H9 (cell line): Measurements from ENCODE around the gene OSBPL8. TPM values are rescaled to one million over a fixed set of nuclear protein-coding genes. Genes with fewer than 3 reads are reported as not detected.

ENCODE experiments used
- DNase-seq: peaks from one replicate; pipeline ENCODE4 v3.0.0-alpha.2; 2017
- H2AFZ ChIP-seq: one replicate; pipeline ENCODE4 v1.6.1; 2013; ENCODE audit warnings: mild to moderate bottlenecking, low read length, control low read depth, moderate library complexity
- H2AK5ac ChIP-seq: 2 replicates; pipeline ENCODE4 v1.6.1; 2013; ENCODE audit warnings: low read length, control low read depth, mixed read lengths; ENCODE audit not compliant: insufficient read length
- H2BK120ac ChIP-seq: one replicate; pipeline ENCODE4 v1.6.1; 2013; ENCODE audit warnings: low read depth, mild to moderate bottlenecking, low read length, control low read depth, inconsistent platforms; ENCODE audit not compliant: poor library complexity, severe bottlenecking
- H2BK12ac ChIP-seq: 2 replicates; pipeline ENCODE4 v1.6.1; 2013; ENCODE audit warnings: low read length, control low read depth, mixed read lengths, low read depth; ENCODE audit not compliant: insufficient read length
- H2BK15ac ChIP-seq: 2 replicates; pipeline ENCODE4 v1.6.1; 2013; ENCODE audit warnings: low read depth, low read length, control low read depth
- H2BK20ac ChIP-seq: one replicate; pipeline ENCODE4 v1.6.1; 2013; ENCODE audit warnings: low read depth, mild to moderate bottlenecking, low read length, control low read depth, inconsistent platforms; ENCODE audit not compliant: poor library complexity, severe bottlenecking
- H2BK5ac ChIP-seq: 2 replicates; pipeline ENCODE4 v1.6.1; 2013; ENCODE audit warnings: low read length, control low read depth, mixed read lengths; ENCODE audit not compliant: insufficient read length
- H3K14ac ChIP-seq: 2 replicates; pipeline ENCODE4 v1.6.1; 2013; ENCODE audit warnings: low read length, control low read depth; ENCODE audit not compliant: insufficient read depth
- H3K18ac ChIP-seq: 2 replicates; pipeline ENCODE4 v1.6.1; 2013; ENCODE audit warnings: low read depth, mild to moderate bottlenecking, mixed read lengths, low read length, control low read depth; ENCODE audit not compliant: insufficient read length
- H3K23ac ChIP-seq: 2 replicates; pipeline ENCODE4 v1.6.1; 2013; ENCODE audit warnings: low read length, control low read depth, mixed read lengths, low read depth; ENCODE audit not compliant: insufficient read length
- H3K23me2 ChIP-seq: 2 replicates; pipeline ENCODE4 v1.6.1; 2013; ENCODE audit warnings: low read depth, mild to moderate bottlenecking, mixed read lengths, low read length, control low read depth; ENCODE audit not compliant: insufficient read length, poor library complexity, severe bottlenecking
- H3K27ac ChIP-seq: 2 replicates; pipeline ENCODE4 v1.5.1; 2013; ENCODE audit warnings: low read length, control low read depth, mixed read lengths, low read depth; ENCODE audit not compliant: insufficient read length
- H3K27me3 ChIP-seq: 2 replicates; pipeline ENCODE4 v1.6.1; 2013; ENCODE audit warnings: low read length, control low read depth, inconsistent platforms; ENCODE audit not compliant: insufficient read depth
- H3K4ac ChIP-seq: 2 replicates; pipeline ENCODE4 v1.6.1; 2013; ENCODE audit warnings: low read depth, mild to moderate bottlenecking, control low read depth, inconsistent platforms, low read length, moderate library complexity
- H3K4me1 ChIP-seq: 2 replicates; pipeline ENCODE4 v1.6.1; 2013; ENCODE audit warnings: low read length, control low read depth, inconsistent platforms; ENCODE audit not compliant: insufficient read depth
- H3K4me2 ChIP-seq: 2 replicates; pipeline ENCODE4 v1.6.1; 2013; ENCODE audit warnings: low read length, control low read depth, mixed read lengths; ENCODE audit not compliant: insufficient read length, insufficient read depth
- H3K56ac ChIP-seq: 2 replicates; pipeline ENCODE4 v1.6.1; 2013; ENCODE audit warnings: low read depth, mild to moderate bottlenecking, mixed read lengths, low read length, control low read depth; ENCODE audit not compliant: insufficient read length
- H3K79me1 ChIP-seq: 2 replicates; pipeline ENCODE4 v1.6.1; 2013; ENCODE audit warnings: low read depth, mild to moderate bottlenecking, moderate library complexity, low read length, control low read depth, inconsistent platforms; ENCODE audit not compliant: insufficient read depth, poor library complexity, severe bottlenecking
- H3K79me2 ChIP-seq: 2 replicates; pipeline ENCODE4 v1.6.1; 2013; ENCODE audit warnings: low read length, control low read depth, inconsistent platforms; ENCODE audit not compliant: insufficient read depth
- H3K9ac ChIP-seq: 2 replicates; pipeline ENCODE4 v1.6.1; 2013; ENCODE audit warnings: low read length, control low read depth, mixed read lengths; ENCODE audit not compliant: insufficient read length; ENCODE audit errors: extremely low read depth
- H3K9me3 ChIP-seq: one replicate; pipeline ENCODE4 v1.6.1; 2013; ENCODE audit warnings: low read depth, low read length, inconsistent platforms; ENCODE audit not compliant: control insufficient read depth
- H3T11ph ChIP-seq: one replicate; pipeline ENCODE4 v1.6.1; 2013; ENCODE audit warnings: mild to moderate bottlenecking, low read length, control low read depth, inconsistent platforms
- H4K20me1 ChIP-seq: one replicate; pipeline ENCODE4 v1.6.1; 2013; ENCODE audit not compliant: control insufficient read depth, insufficient read length, insufficient read depth
- H4K5ac ChIP-seq: 2 replicates; pipeline ENCODE4 v1.6.1; 2013; ENCODE audit warnings: low read depth, mild to moderate bottlenecking, mixed read lengths, low read length, control low read depth; ENCODE audit not compliant: insufficient read length
- H4K8ac ChIP-seq: replicated peaks from 2 replicates; pipeline ENCODE4 v1.6.1; 2013; ENCODE audit warnings: low read length, control low read depth, mixed read lengths, low read depth; ENCODE audit not compliant: insufficient read length
- H4K91ac ChIP-seq: 2 replicates; pipeline ENCODE4 v1.6.1; 2013; ENCODE audit warnings: low read depth, mild to moderate bottlenecking, moderate library complexity, mixed read lengths, low read length, control low read depth; ENCODE audit not compliant: insufficient read length
- H3K27ac Mint-ChIP-seq, 3 experiments: 2 replicates in 2 of 3; 3 replicates in 1 of 3; pipeline ENCODE4 v1.8.0; 2020 to 2021; ENCODE audit warnings: mixed read lengths in 3 of 3, mild to moderate bottlenecking in 1 of 3, moderate library complexity in 1 of 3
- H3K27me3 Mint-ChIP-seq: 2 replicates; pipeline ENCODE4 v1.8.0; 2021; ENCODE audit warnings: low read depth, mild to moderate bottlenecking, moderate library complexity, mixed read lengths
- H3K36me3 Mint-ChIP-seq, 3 experiments: 2 replicates in 2 of 3; 3 replicates in 1 of 3; pipeline ENCODE4 v1.8.0; 2020 to 2021; ENCODE audit warnings: low read depth in 3 of 3, mixed read lengths in 3 of 3; ENCODE audit not compliant: insufficient read depth in 1 of 3
- H3K4me1 Mint-ChIP-seq, 2 experiments: 2 replicates each; pipeline ENCODE4 v1.8.0; 2020; ENCODE audit warnings: mixed read lengths in 2 of 2
- H3K4me3 Mint-ChIP-seq, 2 experiments: 2 replicates in 1 of 2; 3 replicates in 1 of 2; pipeline ENCODE4 v1.8.0; 2020 to 2021; ENCODE audit warnings: mild to moderate bottlenecking in 2 of 2, mixed read lengths in 2 of 2, moderate library complexity in 1 of 2
- H3K9me3 Mint-ChIP-seq, 2 experiments: 2 replicates in 1 of 2; 3 replicates in 1 of 2; pipeline ENCODE4 v1.8.0; 2020; ENCODE audit warnings: mild to moderate bottlenecking in 2 of 2, mixed read lengths in 2 of 2, moderate library complexity in 1 of 2
- WGBS: extraction: QIAGEN DNeasy Blood & Tissue Kit; methylation state at CpG from one replicate; pipeline ENCODE4 v1.1.7; 2013; ENCODE audit warnings: missing lambda C conversion rate, low lambda C conversion rate, mixed read lengths; ENCODE audit not compliant: insufficient read length; ENCODE audit errors: extremely low coverage; 5-methylcytosine and 5-hydroxymethylcytosine counted together
- total RNA-seq: library from RNA; stranded (reverse); gene quantifications from 2 replicates; pipeline ENCODE4 v1.2.1, GENCODE V29; 2021
- TF ChIP-seq, protein P1 (sequence below): fragments of 200-600 bp; sonication (generic); conservative IDR thresholded peaks from 3 replicates; pipeline ENCODE4 v1.8.0; 2021; ENCODE audit warnings: antibody characterized with exemption, mild to moderate bottlenecking

The OSBPL8 gene
- total RNA-seq, 1 experiment from 2014 or later, result 61.2 TPM

GRCh38 chr12:76422543-76423438 is 136.8 kb downstream of the OSBPL8 start:
- H3K9me3 Mint-ChIP-seq, result peaks cover 4 to 10% of the 10 kb centered on the region in 2 experiments; a peak in 4 of 5 replicates
- H3K36me3 Mint-ChIP-seq, result peaks cover 2 to 14% (median 14%) of the 10 kb centered on the region in 3 experiments; a peak in 4 of 7 replicates
- H3K27me3 ChIP-seq, result no peaks in the 10 kb centered on the region
- no peak overlapping the region for H2BK120ac ChIP-seq
- no peak overlapping the region for H2BK5ac ChIP-seq
- H3K4me3 Mint-ChIP-seq, result no peak overlapping the region
- H2AK5ac ChIP-seq, result no peak overlapping the region
- no peaks in the 10 kb centered on the region for H3K27me3 Mint-ChIP-seq
- H3K79me1 ChIP-seq, result no peaks in the 10 kb centered on the region
- no peak overlapping the region for H2AFZ ChIP-seq
- H3K4me1 ChIP-seq, result no peaks in the 10 kb centered on the region
- no peak overlapping the region for H3K23ac ChIP-seq
- H3T11ph ChIP-seq, result peak overlapping the region; percentile 53
- DNase-seq, result no peak
- no peak overlapping the region for H2BK12ac ChIP-seq
- H3K79me2 ChIP-seq, result no peaks in the 10 kb centered on the region
- no peak overlapping the region for H3K18ac ChIP-seq
- no peak overlapping the region for H3K27ac ChIP-seq
- no peak overlapping the region for H4K5ac ChIP-seq
- no peak overlapping the region for H2BK20ac ChIP-seq
- no peaks in the 10 kb centered on the region for H3K23me2 ChIP-seq
- no peak overlapping the region for H3K4ac ChIP-seq
- H3K9ac ChIP-seq, result no peak overlapping the region
- TF ChIP-seq, protein P1, sequence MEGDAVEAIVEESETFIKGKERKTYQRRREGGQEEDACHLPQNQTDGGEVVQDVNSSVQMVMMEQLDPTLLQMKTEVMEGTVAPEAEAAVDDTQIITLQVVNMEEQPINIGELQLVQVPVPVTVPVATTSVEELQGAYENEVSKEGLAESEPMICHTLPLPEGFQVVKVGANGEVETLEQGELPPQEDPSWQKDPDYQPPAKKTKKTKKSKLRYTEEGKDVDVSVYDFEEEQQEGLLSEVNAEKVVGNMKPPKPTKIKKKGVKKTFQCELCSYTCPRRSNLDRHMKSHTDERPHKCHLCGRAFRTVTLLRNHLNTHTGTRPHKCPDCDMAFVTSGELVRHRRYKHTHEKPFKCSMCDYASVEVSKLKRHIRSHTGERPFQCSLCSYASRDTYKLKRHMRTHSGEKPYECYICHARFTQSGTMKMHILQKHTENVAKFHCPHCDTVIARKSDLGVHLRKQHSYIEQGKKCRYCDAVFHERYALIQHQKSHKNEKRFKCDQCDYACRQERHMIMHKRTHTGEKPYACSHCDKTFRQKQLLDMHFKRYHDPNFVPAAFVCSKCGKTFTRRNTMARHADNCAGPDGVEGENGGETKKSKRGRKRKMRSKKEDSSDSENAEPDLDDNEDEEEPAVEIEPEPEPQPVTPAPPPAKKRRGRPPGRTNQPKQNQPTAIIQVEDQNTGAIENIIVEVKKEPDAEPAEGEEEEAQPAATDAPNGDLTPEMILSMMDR, result no peak
- H3K4me1 Mint-ChIP-seq, result peaks cover 8 to 9% of the 10 kb centered on the region in 2 experiments
- no peaks in the 10 kb centered on the region for H4K20me1 ChIP-seq
- no CpG with 5 or more reads among the region's 9 CpGs for WGBS
- H3K9me3 ChIP-seq, result no peaks in the 10 kb centered on the region
- no peak overlapping the region for H3K14ac ChIP-seq
- no peak overlapping the region for H4K91ac ChIP-seq
- no peak overlapping the region for H4K8ac ChIP-seq
- no peak overlapping the region for H3K4me2 ChIP-seq
- H3K56ac ChIP-seq, result no peak overlapping the region
- no peak overlapping the region for H2BK15ac ChIP-seq
- peak overlapping the region in 2 of 3 experiments; percentile 5 to 76; a peak in 3 of 7 replicates for H3K27ac Mint-ChIP-seq
